ENCODE measurements around the gene RNF152.

- no peak for TF ChIP-seq CTCF (IDR thresholded peaks at IDR 0.05; ENCODE audit: low read depth, low read length, poor library complexity, severe bottlenecking)
- no peak for TF ChIP-seq EZH2phosphoT487 (IDR thresholded peaks at IDR 0.05; ENCODE audit: borderline replicate concordance, low read length)
Observed at GRCh38 chr18:61887838-61888237, 5.0 kb downstream of the RNF152 start.

Data from DOHH2 (cell line).